DMS114 treated with DMSO at 0.1 percent for 48 hours (cell line): Measurements from ENCODE around the gene FAM222B.
"Not testable (repeated sequence)": the region's sequence is repeated elsewhere in the genome, so short reads cannot be mapped to it uniquely, and the experiment has no call there.

Experiments
- DNase-seq: peaks from one replicate; lab custom pipeline; 2025; ENCODE audit not compliant: unreplicated experiment; lab: John Stamatoyannopoulos, UW

FAM222B gene

DNA sequence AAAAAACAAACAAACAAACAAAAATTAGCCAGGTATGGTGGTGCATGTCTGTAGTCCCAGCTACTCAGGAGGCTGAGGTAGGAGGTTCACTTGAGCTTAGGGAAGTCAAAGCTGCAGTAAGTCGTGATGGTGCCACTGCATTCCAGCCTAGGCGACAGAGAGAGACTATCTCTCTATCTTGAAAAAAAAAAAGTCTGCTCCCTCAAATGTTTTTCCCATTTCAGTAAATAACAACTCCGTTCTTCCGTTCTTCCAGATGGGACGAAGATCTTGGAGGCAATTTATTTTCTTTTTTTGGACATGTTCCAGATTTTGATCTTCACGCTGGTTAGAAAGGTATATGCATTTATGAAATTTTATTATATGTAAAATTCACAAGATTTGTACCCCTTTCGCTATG is 31.2 kb upstream of the FAM222B start:
- DNase-seq, result no peak

DNA sequence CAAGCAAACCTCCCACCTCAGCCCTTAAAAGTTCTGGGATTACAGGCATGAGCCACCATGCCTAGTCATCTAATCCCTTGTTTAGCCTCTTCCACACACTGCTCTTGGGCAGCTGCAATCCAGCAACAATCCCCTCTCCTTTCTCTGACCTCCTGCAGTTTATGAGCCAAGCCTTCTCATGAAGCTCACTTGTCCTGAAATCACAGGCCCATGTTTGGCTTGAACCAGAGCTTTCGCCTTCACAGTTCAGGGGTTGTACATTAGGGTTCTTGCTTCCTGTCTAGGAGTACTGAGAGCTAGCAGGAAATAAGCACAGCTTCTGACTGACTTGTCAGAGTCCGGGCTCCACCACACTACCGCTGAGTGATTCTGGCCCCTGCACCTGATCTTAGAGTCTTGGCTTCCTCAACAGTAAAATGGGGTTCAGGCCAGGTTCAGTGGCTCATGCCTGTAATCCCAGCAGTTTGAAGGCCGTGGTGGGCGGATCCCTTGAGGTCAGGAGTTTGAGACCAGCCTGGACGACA is 28.5 kb upstream of the FAM222B start:
- no peak for DNase-seq

DNA sequence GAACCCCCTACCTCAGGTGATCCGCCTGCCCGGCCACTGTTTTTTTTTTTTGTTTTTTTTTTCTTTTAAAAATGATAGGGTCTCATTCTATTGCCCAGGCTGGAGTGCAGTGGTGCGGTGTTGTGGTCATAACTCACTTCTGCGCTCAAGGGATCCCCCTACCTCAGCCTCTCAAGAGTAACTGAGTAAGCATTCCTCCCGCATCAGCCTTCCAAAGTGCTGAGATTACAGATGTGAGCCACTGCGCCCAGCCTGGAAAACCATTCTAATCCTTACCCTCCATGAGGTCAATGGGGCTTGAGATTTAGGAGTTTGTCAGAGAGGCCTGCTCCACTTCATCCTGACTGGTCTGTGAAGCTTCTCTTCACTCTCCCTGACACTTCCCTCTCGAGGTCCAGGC is 24.7 kb upstream of the FAM222B start:
- no peak for DNase-seq

DNA sequence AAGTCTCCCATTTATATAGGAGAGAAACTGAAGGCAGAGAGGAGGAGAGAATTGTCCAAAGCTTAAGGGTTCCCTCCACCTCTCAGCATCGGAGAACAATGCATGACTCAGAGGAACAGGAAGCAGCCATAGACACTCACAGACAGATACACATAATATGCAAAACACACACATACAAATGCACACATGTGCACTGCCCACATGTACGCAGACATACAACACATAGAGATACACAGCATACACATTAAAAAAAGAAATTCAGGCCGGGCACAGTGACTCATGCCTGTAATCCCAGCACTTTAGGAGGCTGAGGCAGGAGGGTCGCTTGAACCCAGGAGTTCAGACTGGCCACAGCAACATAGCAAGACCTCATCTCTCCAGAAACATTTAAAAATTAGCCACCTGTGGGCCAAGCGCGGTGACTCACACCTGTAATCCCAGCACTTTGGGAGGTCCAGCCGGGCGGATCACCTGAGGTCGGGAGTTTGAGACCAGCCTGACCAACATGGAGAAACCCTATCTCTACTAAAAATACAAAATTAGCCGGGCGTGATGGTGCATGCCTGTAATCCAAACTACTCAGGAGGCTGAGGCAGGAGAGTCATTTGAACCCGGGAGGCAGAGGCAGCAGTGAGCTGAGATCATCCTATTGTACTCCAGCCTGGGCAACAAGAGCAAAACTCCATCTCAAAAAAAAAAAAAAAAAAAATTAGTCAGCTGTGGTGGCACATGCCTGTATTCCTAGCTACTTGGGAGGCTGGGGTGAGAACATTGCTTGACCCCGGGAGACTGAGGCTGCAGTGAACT is 23.6 kb upstream of the FAM222B start:
- no peak for DNase-seq

DNA sequence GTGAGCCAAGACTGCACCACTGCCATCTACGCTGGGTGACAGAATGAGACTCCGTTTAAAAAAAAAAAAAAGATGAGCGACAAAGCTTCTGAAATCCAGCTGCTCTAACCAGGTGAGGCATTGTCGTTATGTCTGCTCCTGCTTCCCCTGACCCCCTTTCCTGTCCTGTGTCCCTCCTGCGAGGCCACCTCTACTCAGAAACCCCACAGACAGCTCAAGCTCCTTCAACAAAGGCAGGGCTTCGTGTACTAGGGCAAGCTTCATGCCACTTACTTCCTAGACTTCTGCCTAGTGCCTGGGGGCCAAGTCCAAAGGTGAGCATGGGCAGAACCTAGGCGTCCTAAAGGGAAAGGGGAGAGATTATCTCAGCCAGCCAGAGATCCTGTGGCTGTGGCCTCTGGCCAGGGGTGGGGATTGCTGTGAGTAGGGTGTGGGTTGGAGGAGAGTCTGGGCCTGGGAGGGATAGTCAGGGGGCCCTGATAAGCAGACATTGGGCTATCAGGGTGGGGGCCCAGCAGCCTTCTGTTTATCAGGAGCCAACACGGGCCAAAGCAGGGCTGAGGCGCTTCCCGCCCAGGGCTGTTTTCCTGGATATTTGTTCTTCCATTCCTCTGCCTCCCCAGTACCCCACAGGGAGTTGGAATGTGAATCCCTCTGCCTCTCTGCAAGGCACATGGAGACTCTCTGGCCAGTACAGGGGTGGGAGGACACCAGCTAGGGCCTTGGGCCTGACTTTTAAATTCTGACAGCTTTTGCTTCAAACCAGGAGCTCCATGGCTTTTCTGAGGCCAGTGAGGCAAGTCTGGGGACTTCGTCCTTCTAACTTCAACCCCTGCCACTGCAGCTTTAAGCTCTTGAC is 22.6 kb upstream of the FAM222B start:
- no peak for DNase-seq

DNA sequence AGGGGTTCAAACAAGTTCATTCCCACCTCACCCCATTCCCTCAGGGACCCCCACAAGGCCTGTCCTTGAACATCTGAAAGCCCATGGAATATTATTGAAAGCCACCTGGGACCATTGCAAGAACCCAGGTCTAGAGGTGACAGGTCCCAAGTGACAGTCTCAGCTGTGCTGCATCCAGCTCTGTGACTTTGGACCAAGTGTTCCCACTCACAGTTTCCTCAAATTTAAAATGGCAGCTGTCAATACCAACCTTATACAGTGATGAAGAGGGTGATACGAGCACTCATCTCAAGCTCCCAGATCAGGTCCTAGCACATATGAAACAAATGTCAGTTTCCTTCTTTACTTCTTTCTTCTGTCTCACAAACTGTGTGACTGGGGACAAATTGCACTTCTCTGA is 21.4 kb upstream of the FAM222B start:
- no peak for DNase-seq

DNA sequence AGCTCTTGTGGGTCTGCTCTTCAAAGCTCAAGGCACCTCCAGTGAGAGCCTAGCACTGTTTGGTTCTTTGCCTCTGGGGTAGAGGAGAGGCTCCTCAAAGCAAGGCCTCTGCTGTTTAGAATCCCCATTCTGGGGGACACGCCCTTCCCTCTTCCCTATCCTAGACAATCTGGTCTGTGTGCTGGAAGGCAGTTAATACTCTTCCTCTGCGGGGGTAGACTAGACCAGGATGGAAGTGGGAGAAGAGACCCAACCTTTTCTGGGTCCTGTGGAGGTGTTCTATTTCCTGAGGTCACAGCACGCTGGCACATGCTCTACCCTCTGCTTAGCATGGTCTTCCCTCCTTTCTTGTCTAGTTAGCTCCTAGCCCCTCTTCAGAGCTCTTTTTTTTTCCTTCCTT is 20.0 kb upstream of the FAM222B start:
- no peak for DNase-seq

DNA sequence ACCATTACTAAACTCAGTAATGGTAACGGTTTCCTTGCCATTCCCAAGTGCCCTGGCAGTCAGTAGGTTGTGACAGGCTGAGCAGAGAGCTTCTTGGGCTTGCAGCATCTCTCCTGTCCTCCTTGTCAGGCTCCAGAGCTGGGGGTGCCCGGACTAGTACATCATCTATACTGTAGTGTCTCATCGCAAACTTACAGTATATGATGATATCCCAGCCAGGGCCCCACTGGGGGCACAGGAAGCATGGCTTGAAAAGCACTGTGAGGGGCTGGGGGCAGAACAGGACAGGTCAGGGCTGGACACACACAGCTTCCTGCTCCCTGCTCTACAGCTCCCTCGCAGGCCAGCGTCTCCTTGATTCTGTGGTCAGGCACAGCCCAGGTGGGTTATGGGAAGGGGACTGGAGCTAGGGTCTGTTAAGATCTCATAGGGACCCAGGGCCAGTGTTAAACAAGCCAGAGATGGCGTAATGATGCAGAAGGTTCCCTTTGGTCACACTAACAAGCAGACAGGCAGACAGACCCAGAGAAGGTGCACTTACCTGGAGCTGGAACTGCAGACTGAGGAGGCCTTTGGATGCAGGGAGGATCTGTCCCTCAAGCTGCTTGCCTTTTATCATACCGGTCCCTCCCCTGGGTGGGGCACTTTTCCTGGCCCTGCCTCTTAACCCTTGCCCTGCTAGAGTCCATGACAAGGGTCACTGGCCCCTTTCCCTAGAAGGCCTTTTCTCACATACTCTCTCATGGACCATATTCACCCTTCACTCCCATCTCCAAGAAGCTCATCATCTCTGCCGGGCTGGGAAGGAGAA is 19.0 kb upstream of the FAM222B start:
- DNase-seq, result no peak

DNA sequence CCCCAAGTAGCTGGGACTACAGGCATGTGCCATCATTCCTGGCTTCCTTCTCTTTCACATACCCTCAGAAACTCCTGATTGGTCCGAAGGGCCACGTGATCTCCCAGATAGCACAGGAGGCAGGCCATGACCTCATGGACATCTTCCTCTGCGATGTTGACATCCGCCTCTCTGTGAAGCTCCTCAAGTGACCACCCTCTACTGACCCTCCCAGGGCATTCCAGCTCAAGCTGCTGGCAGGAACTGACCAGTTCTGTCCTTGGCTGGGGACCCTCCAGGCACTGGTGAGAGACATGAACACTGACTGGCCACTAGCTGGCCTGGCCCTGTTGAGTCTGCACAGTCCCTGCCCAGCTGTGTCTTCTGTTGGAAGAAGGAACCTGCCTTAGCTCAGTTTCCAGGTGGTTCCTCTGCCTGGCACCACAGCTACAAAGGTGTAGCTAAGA is 17.8 kb upstream of the FAM222B start:
- no peak for DNase-seq

DNA sequence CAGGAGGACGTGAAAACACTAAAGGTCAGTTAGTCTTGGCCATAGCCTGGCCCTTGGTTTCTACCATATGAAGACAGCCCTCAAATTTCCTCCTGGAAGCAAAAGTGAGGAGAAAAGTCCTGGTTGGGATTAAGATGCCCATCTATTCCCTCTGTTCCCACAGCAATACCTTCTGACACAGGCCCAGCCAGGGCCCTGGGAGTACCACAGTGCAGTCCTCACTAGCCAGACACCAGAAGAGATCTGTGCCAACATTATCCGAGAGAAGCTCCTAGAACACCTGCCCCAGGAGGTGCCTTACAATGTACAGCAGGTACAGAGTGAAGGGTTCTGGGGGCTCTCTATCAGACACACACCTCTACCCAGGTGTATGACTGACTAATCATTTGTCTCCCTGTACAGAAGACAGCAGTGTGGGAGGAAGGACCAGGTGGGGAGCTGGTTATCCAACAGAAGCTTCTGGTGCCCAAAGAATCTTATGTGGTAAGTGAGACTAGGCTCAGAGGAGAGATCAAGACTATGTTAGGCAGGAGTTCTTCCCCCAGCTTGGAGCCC is 16.3 kb upstream of the FAM222B start:
- no peak for DNase-seq

DNA sequence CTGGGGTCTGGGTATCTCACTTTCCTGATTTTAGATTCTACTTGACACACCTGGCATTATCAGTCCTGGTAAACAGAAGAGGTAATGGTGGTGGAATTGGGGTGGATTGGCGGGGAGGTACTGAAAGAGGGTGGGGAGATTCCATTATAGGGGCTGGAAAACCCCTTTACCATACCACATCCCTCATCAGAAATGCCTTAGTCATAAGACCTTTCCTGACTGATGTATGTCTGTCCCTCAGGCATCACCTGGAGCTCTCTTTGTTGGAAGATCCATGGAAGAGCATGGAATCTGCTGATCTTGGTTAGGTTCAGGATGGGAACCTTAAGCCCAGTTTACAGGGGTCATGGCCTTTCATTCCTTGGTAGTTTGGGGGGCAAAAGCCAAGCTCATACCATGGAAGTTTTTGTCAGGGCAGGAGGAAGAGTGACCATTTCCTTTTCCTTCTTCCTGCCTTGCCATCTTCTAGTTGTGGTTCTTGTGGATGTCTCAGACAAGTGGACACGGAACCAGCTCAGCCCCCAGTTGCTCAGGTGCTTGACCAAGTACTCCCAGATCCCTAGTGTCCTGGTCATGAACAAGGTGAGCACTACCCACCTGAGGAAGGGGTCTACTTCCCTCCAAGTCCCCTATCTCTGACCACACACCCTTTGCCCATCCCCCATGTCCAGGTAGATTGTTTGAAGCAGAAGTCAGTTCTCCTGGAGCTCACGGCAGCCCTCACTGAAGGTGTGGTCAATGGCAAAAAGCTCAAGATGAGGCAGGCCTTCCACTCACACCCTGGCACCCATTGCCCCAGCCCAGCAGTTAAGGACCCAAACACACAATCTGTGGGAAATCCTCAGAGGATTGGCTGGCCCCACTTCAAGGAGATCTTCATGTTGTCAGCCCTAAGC is 15.6 kb upstream of the FAM222B start:
- no peak for DNase-seq

DNA sequence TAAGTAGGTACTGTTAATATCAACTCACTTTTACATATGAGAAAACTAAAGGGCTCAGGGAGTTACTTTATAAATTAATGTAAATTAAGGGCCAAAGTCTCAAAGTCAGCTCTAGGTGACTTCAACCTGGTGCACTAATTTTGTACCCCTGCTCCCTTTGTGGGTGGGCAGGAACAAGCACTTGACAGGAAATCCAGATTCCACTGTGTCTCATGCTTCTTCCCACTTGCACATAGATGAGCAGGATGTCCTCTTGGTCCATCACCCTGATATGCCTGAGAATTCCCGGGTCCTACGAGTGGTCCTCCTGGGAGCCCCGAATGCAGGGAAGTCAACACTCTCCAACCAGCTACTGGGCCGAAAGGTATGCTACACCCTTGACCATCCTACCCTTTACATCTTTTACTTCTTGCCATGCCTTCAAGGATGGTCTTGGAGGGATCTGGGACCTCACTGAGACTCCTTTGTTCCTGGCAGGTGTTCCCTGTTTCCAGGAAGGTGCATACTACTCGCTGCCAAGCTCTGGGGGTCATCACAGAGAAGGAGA is 13.5 kb upstream of the FAM222B start:
- no peak for DNase-seq

DNA sequence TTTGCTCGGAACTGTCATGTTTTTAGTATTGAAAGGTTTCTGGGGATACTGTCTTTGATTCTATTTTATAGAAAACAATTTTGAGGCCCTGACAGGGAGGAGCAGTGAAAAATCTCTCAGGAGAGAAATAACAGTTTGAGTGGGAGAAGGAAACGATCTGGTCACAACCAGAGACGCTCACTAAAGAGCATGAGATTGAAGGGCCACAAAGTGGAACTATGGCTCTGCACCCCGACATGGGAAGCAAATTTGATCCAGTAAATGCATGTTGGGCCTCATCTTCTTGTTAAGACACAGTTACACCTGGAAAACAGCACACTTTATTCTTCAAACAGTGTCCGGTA is 12.7 kb upstream of the FAM222B start:
- no peak for DNase-seq

DNA sequence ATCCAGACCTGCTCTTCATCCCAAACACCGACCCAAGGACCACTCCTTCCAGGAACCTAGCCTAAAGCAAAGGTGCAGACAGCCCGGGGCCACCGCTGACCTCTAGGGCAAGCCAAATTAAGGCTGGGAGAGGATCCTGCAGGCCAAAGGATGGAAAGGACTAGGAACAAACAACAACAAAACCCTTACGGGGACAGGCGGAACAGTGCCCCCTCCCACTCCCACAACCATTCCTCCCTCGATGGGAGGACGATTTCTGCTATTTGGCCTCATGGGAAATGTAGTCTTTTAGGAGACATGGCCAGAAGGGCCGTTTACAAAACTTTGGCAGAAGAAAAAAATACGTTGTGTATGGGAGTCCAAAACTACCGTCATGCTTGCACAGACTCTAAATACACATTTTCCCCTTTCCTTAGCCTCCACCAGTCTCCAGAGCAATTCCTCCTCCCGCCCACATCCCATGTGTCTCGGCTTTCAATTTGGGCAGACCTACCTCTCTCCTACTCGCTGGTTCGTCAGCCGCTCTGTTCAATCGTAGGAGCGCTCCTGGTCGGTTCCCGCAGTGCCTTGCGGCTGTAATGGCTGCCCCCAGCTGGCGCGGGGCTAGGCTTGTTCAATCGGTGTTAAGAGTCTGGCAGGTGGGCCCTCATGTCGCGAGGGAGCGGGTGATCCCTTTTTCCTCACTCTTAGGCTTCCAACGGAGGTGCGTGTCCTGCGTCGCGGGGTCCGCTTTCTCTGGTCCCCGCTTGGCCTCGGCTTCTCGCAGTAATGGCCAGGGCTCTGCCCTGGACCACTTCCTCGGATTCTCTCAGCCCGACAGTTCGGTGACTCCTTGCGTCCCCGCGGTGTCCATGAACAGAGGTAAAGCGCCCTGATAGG is 12.1 kb upstream of the FAM222B start, which contains the start of gene ERAL1:
TSS of gene ERAL1 (plus strand) at position 560 of the 879 bp plus-strand sequence. CDS start at position 579, 19 bp downstream.
- DNase-seq, result peak; percentile 86

DNA sequence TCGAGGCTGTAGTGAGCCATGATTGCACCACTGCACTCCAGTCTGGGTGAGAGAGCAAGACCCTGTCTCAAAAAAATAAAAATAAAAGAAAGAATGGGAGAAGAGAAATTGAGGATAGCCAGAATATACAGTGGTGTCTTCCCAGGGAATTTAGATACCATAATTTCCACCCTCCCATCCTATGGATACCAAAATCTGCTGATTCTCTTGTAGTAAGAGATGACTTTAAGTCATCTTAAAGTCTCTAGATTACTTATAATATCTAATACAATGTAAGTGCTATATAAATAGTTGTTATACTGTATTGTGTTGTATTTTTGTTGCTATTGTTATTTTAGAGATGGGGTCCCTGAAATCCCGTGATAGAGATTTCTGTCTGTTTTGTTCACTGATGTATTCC is 10.7 kb upstream of the FAM222B start:
- no peak for DNase-seq

DNA sequence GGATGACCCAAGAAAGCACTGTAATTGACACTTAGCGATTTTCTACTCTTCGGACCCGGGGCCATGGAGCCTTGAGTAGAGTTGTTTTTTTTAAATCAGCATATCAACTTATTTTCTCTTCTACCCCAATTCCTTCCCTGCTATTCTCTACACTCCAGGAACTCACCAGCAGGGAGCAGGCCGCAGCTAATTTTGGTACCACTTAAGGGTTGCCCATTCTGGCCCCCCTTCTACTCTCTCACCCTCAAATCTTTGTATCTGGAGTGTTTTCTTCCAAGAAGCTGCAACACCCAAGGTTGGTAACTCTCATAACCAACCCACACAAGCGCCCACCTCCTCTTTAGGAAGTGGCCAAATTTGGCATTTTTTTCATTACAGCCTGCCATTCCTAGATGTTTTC is 6.7 kb upstream of the FAM222B start:
- no peak for DNase-seq

DNA sequence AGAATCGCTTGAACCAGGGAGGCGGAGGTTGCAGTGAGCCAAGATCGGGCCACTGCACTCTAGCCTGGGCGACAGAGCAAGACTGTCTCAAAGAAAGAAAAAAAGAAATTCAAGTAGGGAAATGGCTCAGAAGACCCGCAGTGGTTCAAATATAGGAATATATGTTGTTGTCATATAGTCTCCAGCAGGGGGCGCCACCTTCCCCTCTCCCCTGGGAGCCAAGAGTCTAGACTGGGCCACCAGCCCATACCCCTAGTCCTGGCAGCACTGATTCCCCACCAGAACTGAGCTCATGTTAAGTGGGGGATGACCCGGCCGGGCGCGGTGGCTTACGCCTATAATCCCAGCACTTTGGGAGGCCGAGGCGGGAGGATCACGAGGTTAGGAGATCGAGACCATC is 6.1 kb upstream of the FAM222B start:
- not testable (repeated sequence) for DNase-seq

DNA sequence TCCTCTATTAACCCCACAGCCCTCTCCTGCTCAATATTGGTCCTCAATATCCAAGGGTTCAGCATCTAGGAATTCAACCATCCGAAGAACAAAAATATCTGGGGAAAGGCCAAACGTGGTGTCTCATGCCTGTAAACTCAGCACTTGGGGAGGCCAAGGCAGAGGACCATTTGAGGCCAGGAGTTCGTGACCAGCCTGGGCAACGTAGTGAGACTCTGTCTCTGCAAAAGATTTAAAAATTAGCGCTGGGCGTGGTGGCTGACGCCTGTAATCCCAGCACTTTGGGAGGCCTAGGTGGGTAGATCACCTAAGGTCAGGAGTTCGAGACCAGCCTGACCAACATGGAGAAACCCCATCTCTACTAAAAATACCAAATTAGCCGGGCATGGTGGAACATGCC is 4.1 kb upstream of the FAM222B start:
- not testable (repeated sequence) for DNase-seq

DNA sequence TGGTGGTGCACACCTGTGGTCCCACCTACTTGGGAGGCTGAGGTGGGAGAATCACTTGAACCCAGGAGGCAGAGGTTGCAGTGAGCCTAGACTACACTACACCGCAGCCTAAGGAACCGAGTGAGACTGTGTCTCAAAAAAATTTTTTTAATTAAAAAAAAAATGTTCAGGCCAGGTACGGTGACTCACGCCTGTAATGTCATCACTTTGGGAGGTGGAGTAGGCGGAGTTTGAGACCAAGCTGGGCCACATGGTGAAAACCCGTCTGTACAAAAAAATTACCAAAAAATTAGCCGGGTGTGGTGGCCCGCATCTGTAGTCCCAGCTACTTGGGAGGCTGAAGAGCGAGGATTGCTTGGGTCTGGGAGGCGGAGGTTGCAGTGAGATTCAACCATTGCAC is 3.6 kb upstream of the FAM222B start:
- no peak for DNase-seq
